Breast epithelium (tissue), 4 donors: ENCODE measurements around the gene ATP2C1. TPM values are rescaled to one million over a fixed set of nuclear protein-coding genes. Genes with fewer than 3 reads are reported as not detected.

Experiments
- DNase-seq, 2 donors: peaks; one replicate each; pipeline ENCODE4 v3.0.0-alpha.2; 2019; ENCODE audit warnings: low spot score in 2 of 2
- H3K27ac ChIP-seq, 2 donors: fragments of 200-600 bp; sonication (generic) in 1 of 2; one replicate each; pipeline ENCODE4 v1.5.1; 2016 to 2019; ENCODE audit warnings: mild to moderate bottlenecking in 1 of 2
- H3K27me3 ChIP-seq, 2 donors: fragments of 200-600 bp; sonication (generic) in 1 of 2; one replicate each; pipeline versions ENCODE4 v1.5.1 to v1.6.0; 2017 to 2019; ENCODE audit warnings: control low read depth in 1 of 2, mild to moderate bottlenecking in 1 of 2
- H3K36me3 ChIP-seq: fragments of 200-600 bp; one replicate; pipeline ENCODE4 v1.5.1; 2019
- H3K4me1 ChIP-seq, 2 donors: fragments of 200-600 bp; sonication (generic); one replicate each; pipeline ENCODE4 v1.5.1; 2016 to 2019; ENCODE audit warnings: control low read depth in 1 of 2
- H3K4me3 ChIP-seq, 3 donors: fragments of 200-600 bp; sonication (generic); 1 replicate in 2 of 3; 2 replicates in 1 of 3; pipeline ENCODE4 v1.5.1; 2016 to 2019; ENCODE audit warnings: mild to moderate bottlenecking in 3 of 3, moderate library complexity in 2 of 3
- H3K9me3 ChIP-seq, 2 donors: fragments of 200-600 bp; sonication (generic) in 1 of 2; one replicate each; pipeline ENCODE4 v1.5.1; 2016 to 2019; ENCODE audit warnings: control low read depth in 1 of 2
- POLR2A ChIP-seq: fragments of 450-650 bp; IDR thresholded peaks from one replicate; pipeline ENCODE4 v1.6.1; 2016; ENCODE audit warnings: antibody characterized with exemption, mild to moderate bottlenecking, moderate library complexity
- POLR2AphosphoS5 ChIP-seq, 3 donors: sonication (generic); formaldehyde crosslinking; IDR thresholded peaks; one replicate each; pipeline ENCODE4 v1.6.1; 2017; ENCODE audit warnings: antibody characterized with exemption in 3 of 3
- intact Hi-C: fragments of 100-400 bp; cut with DNase I; formaldehyde crosslinking; loops from one replicate; pipeline ENCODE4 v1.15.1; 2023; ENCODE audit warnings: low total_unique reads
- total RNA-seq, 3 donors: library from RNA; depleted of rRNA; stranded (reverse); fragments of >200 nt; gene quantifications; one replicate each; pipeline ENCODE4 v1.1.0, GENCODE V29; 2016
- TF ChIP-seq, protein P1 (sequence below), 3 donors: fragments of 450-650 bp; IDR thresholded peaks; one replicate each; pipeline ENCODE4 v1.5.1; 2016 to 2017; ENCODE audit warnings: antibody characterized with exemption in 3 of 3, mild to moderate bottlenecking in 3 of 3, moderate library complexity in 3 of 3

ATP2C1 gene
- total RNA-seq, 3 donors from 2014 or later: 59.4 to 76.4 (median 76.2) TPM

DNA sequence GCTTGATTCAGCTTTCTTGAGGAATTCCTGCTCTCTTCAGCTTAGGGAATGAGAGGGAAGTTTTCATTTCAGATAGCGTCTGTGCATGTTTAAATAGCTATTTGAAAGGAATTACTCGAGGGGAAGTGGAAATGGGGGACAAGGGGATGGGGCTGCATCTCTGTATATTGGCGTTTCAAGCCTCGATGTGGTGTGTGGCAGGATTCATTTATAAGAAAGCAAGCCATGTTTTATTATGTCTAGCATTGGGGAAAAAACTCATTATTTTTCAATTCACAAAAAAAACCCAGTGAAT is 1.0 kb downstream of the ATP2C1 start:
- DNase-seq: no peak
- peak overlapping the region; percentile 89 to 95 (median 92) for H3K4me3 ChIP-seq
- peak overlapping the region; percentile 97 for H3K27ac ChIP-seq
- H3K9me3 ChIP-seq: no peaks in the 10 kb centered on the region
- intact Hi-C loops: loop anchor here (10.0 kb wide), 1 partner anchor 140 kb away; no protein-coding TSS in a partner anchor
- no peaks in the 10 kb centered on the region for H3K36me3 ChIP-seq
- H3K4me1 ChIP-seq: peaks cover 0 to 9% of the 10 kb centered on the region in 2 donors
- no peaks in the 10 kb centered on the region for H3K27me3 ChIP-seq
- TF ChIP-seq, protein P1, sequence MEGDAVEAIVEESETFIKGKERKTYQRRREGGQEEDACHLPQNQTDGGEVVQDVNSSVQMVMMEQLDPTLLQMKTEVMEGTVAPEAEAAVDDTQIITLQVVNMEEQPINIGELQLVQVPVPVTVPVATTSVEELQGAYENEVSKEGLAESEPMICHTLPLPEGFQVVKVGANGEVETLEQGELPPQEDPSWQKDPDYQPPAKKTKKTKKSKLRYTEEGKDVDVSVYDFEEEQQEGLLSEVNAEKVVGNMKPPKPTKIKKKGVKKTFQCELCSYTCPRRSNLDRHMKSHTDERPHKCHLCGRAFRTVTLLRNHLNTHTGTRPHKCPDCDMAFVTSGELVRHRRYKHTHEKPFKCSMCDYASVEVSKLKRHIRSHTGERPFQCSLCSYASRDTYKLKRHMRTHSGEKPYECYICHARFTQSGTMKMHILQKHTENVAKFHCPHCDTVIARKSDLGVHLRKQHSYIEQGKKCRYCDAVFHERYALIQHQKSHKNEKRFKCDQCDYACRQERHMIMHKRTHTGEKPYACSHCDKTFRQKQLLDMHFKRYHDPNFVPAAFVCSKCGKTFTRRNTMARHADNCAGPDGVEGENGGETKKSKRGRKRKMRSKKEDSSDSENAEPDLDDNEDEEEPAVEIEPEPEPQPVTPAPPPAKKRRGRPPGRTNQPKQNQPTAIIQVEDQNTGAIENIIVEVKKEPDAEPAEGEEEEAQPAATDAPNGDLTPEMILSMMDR (IDR thresholded peaks at IDR 0.05): no peak
- TF ChIP-seq POLR2AphosphoS5 (IDR thresholded peaks at IDR 0.05): no peak
- no peak for TF ChIP-seq POLR2A

- Histone ChIP-seq H3K9me3 (no peaks in the 10 kb centered on the region), H3K4me1 (peaks cover 0 to 9% of the 10 kb centered on the region in 2 donors), H3K27ac (no peak overlapping the region), H3K27me3 (no peaks in the 10 kb centered on the region), H3K36me3 (no peaks in the 10 kb centered on the region), H3K4me3 (no peak overlapping the region)
- intact Hi-C loops: loop anchor here (10.0 kb wide), 1 partner anchor 141 kb away; no protein-coding TSS in a partner anchor
- TF ChIP-seq POLR2AphosphoS5 (IDR thresholded peaks at IDR 0.05) (no peak), POLR2A (no peak)
- TF ChIP-seq, protein P1 (IDR thresholded peaks at IDR 0.05): no peak
- no peak for DNase-seq
These were observed 2.0 kb downstream of the ATP2C1 start for GRCh38 chr3:130895690-130896488.

GRCh38 chr3:130897316-130897715 is 3.4 kb downstream of the ATP2C1 start:
- Histone ChIP-seq H3K27me3 (no peaks in the 10 kb centered on the region), H3K4me1 (peaks cover 0 to 9% of the 10 kb centered on the region in 2 donors), H3K4me3 (no peak overlapping the region), H3K36me3 (no peaks in the 10 kb centered on the region), H3K9me3 (no peaks in the 10 kb centered on the region), H3K27ac (no peak overlapping the region)
- intact Hi-C loops: loop anchor here (10.0 kb wide), 1 partner anchor 143 kb away; no protein-coding TSS in a partner anchor
- TF ChIP-seq, protein P1 (IDR thresholded peaks at IDR 0.05): no peak
- TF ChIP-seq POLR2AphosphoS5 (IDR thresholded peaks at IDR 0.05) (no peak), POLR2A (no peak)
- no peak for DNase-seq

GRCh38 chr3:130900959-130901358 is 7.1 kb downstream of the ATP2C1 start:
- H3K4me3 ChIP-seq: no peak overlapping the region
- H3K27ac ChIP-seq: no peak overlapping the region
- H3K9me3 ChIP-seq: no peaks in the 10 kb centered on the region
- no peaks in the 10 kb centered on the region for H3K4me1 ChIP-seq
- no peaks in the 10 kb centered on the region for H3K27me3 ChIP-seq
- no peak for DNase-seq
- intact Hi-C loops: no loop called here
- no peaks in the 10 kb centered on the region for H3K36me3 ChIP-seq
- no peak for TF ChIP-seq POLR2AphosphoS5 (IDR thresholded peaks at IDR 0.05)
- TF ChIP-seq, protein P1 (IDR thresholded peaks at IDR 0.05): no peak
- TF ChIP-seq POLR2A: no peak

- Histone ChIP-seq H3K4me3 (no peak overlapping the region), H3K36me3 (no peaks in the 10 kb centered on the region), H3K27me3 (no peaks in the 10 kb centered on the region), H3K4me1 (no peaks in the 10 kb centered on the region), H3K9me3 (no peaks in the 10 kb centered on the region), H3K27ac (no peak overlapping the region)
- TF ChIP-seq POLR2A: no peak
- TF ChIP-seq, protein P1 (IDR thresholded peaks at IDR 0.05): no peak
- TF ChIP-seq POLR2AphosphoS5 (IDR thresholded peaks at IDR 0.05): no peak
- no peak for DNase-seq
- intact Hi-C loops: no loop called here
These were observed 7.8 kb downstream of the ATP2C1 start for GRCh38 chr3:130901463-130902204.
